ENCODE results near the gene ENKUR.
"Not testable (repeated sequence)": the region's sequence is repeated elsewhere in the genome, so short reads cannot be mapped to it uniquely, and the experiment has no call there.

ENKUR gene

GRCh38 chr10:25023278-25023677, 7.3 kb upstream of the ENKUR start:
- no peak for DNase-seq (ENCODE audit: low read depth in 2 of 2)

GRCh38 chr10:25018703-25019102, 2.7 kb upstream of the ENKUR start:
- no peak for DNase-seq (ENCODE audit: low read depth in 2 of 2)

- DNase-seq (ENCODE audit: low read depth in 2 of 2) = no peak
Observed at GRCh38 chr10:25017661-25018060, 1.7 kb upstream of the ENKUR start.

- no peak for DNase-seq (ENCODE audit: low read depth in 2 of 2)
Observed at GRCh38 chr10:25017154-25017590, 1.2 kb upstream of the ENKUR start.

- DNase-seq (ENCODE audit: low read depth in 2 of 2) = peak; percentile 96 to 98
Observed at GRCh38 chr10:25016376-25017153, 607 bp upstream of the ENKUR start, which contains the start of gene THNSL1. TSS of gene THNSL1 (plus strand) at chr10:25016612. CDS start at chr10:25023224, 6,612 bp downstream.

- DNase-seq (ENCODE audit: low read depth in 2 of 2) = no peak
Observed at GRCh38 chr10:25014579-25014978, 1.4 kb downstream of the ENKUR start.

- not testable (repeated sequence) for DNase-seq (ENCODE audit: low read depth in 2 of 2)
Observed at GRCh38 chr10:25011591-25011990, 4.4 kb downstream of the ENKUR start.

- no peak for DNase-seq (ENCODE audit: low read depth in 2 of 2)
Observed at GRCh38 chr10:24998044-24998443, 17.9 kb downstream of the ENKUR start.

- no peak for DNase-seq (ENCODE audit: low read depth in 2 of 2)
Observed at GRCh38 chr10:24995072-24995471, 20.9 kb downstream of the ENKUR start.

GRCh38 chr10:24993237-24993958, 22.6 kb downstream of the ENKUR start:
- no peak for DNase-seq (ENCODE audit: low read depth in 2 of 2)

GRCh38 chr10:24992512-24993133, 23.3 kb downstream of the ENKUR start:
- no peak for DNase-seq (ENCODE audit: low read depth in 2 of 2)

- DNase-seq (ENCODE audit: low read depth in 2 of 2) = no peak
Observed at GRCh38 chr10:24991298-24991697, 24.7 kb downstream of the ENKUR start.

- DNase-seq (ENCODE audit: low read depth in 2 of 2) = no peak
Observed at GRCh38 chr10:24989867-24990266, 26.1 kb downstream of the ENKUR start.

- DNase-seq (ENCODE audit: low read depth in 2 of 2) = no peak
Observed at GRCh38 chr10:24988831-24989640, 26.9 kb downstream of the ENKUR start.

GRCh38 chr10:24984906-24985305, 31.1 kb downstream of the ENKUR start:
- no peak for DNase-seq (ENCODE audit: low read depth in 2 of 2)

GRCh38 chr10:24983946-24984345, 32.0 kb downstream of the ENKUR start:
- DNase-seq (ENCODE audit: low read depth in 2 of 2) = no peak

- no peak for DNase-seq (ENCODE audit: low read depth in 2 of 2)
Observed at GRCh38 chr10:24983130-24983529, 32.8 kb downstream of the ENKUR start.

- DNase-seq (ENCODE audit: low read depth in 2 of 2) = no peak
Observed at GRCh38 chr10:24982319-24983112, 33.4 kb downstream of the ENKUR start.

- DNase-seq (ENCODE audit: low read depth in 2 of 2) = no peak
Observed at GRCh38 chr10:24981161-24981710, 34.7 kb downstream of the ENKUR start.

GRCh38 chr10:24979685-24980084, 36.3 kb downstream of the ENKUR start:
- no peak for DNase-seq (ENCODE audit: low read depth in 2 of 2)

- DNase-seq (ENCODE audit: low read depth in 2 of 2) = no peak
Observed at GRCh38 chr10:24974976-24975375, 41.0 kb downstream of the ENKUR start.
